Keratinocyte (primary cell): ENCODE data around the gene DNAJB8.

Experiments
- EZH2 ChIP-seq: IDR thresholded peaks from one replicate; pipeline ENCODE4 v1.6.1; 2012; ENCODE audit warnings: inconsistent platforms, mild to moderate bottlenecking, low read length, moderate library complexity
- TF ChIP-seq, protein P1 (sequence below), 3 experiments: IDR thresholded peaks in 1 of 3; conservative IDR thresholded peaks in 1 of 3; optimal IDR thresholded peaks in 1 of 3; 2 replicates in 2 of 3; 3 replicates in 1 of 3; pipeline versions ENCODE3 to v1.5.1; 2011; ENCODE audit warnings: low read length in 3 of 3, mild to moderate bottlenecking in 3 of 3, moderate library complexity in 2 of 3, control low read depth in 1 of 3, inconsistent platforms in 1 of 3; ENCODE audit not compliant: insufficient read depth in 2 of 3; ENCODE audit errors: extremely low read depth in 1 of 3

GRCh38 chr3:128425846-128426127 is 40.9 kb downstream of the DNAJB8 start:
- TF ChIP-seq, protein P1, sequence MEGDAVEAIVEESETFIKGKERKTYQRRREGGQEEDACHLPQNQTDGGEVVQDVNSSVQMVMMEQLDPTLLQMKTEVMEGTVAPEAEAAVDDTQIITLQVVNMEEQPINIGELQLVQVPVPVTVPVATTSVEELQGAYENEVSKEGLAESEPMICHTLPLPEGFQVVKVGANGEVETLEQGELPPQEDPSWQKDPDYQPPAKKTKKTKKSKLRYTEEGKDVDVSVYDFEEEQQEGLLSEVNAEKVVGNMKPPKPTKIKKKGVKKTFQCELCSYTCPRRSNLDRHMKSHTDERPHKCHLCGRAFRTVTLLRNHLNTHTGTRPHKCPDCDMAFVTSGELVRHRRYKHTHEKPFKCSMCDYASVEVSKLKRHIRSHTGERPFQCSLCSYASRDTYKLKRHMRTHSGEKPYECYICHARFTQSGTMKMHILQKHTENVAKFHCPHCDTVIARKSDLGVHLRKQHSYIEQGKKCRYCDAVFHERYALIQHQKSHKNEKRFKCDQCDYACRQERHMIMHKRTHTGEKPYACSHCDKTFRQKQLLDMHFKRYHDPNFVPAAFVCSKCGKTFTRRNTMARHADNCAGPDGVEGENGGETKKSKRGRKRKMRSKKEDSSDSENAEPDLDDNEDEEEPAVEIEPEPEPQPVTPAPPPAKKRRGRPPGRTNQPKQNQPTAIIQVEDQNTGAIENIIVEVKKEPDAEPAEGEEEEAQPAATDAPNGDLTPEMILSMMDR (optimal IDR thresholded peaks at IDR 0.05 in 1 of 3, IDR thresholded peaks at IDR 0.05 in 1 of 3, conservative IDR thresholded peaks at IDR 0.05 in 1 of 3; ENCODE audit: extremely low read depth in 1 of 3, insufficient read depth in 2 of 3, low read length in 3 of 3), result no peak
- TF ChIP-seq EZH2, result no peak
